LNCaP clone FGC (cell line): Measurements from ENCODE around the gene ACSF2.

Experiments
- DNase-seq: peaks from one replicate; pipeline ENCODE4 v3.0.0-alpha.2; 2011; ENCODE audit warnings: low read depth
- H3K4me3 ChIP-seq: 2 replicates; pipeline ENCODE4 v1.5.1; 2011; ENCODE audit warnings: mild to moderate bottlenecking, low read depth, low read length, control low read depth
- CTCF ChIP-seq: IDR thresholded peaks from 2 replicates; pipeline ENCODE4 v1.5.1; 2012; ENCODE audit warnings: mild to moderate bottlenecking; ENCODE audit not compliant: control insufficient read depth, insufficient read depth; ENCODE audit errors: extremely low read depth

The ACSF2 gene

GRCh38 chr17:50432125-50432762 is 6.2 kb downstream of the ACSF2 start:
- no peak overlapping the region for H3K4me3 ChIP-seq
- TF ChIP-seq CTCF, result no peak
- no peak for DNase-seq

DNA sequence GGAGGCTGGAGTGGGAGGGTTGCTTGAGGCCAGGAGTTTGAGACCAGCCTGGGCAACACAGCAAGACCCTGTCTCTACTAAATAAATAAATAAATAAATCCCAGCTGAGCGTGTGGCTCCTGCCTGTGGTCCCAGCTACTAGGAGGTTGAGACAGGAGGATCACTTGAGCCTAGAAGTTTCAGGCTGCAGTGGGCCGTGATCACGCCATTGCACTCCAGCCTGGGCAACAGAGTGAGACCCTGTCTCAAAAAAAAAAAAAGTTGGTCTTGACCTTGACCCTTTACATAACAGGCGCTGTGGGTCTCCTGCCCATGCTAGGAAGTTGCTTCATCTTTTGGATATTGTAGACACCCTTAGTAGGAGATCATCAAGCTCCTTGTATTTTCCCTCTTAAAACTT is 11.4 kb downstream of the ACSF2 start:
- DNase-seq, result no peak
- H3K4me3 ChIP-seq, result no peak overlapping the region
- no peak for TF ChIP-seq CTCF

DNA sequence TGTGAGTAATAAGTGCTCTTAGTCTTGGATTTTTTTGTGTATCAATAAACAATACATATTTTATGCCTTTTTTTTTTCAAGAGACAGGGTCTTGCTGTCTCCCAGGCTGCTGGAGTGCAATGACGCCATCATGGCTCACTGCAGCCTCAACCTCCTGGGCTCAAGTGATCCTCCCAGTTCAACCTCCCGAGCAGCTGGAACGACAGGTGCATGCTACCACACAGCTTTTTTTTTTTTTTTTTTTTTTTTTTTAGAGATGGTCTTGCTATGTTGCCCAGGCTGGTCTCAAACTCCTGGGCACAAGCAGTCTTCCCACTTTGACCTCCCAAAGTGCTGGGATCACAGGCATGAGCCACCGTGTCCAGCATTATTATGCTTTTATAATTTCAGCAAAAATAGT is 13.0 kb downstream of the ACSF2 start:
- DNase-seq, result no peak
- TF ChIP-seq CTCF, result no peak
- no peak overlapping the region for H3K4me3 ChIP-seq

DNA sequence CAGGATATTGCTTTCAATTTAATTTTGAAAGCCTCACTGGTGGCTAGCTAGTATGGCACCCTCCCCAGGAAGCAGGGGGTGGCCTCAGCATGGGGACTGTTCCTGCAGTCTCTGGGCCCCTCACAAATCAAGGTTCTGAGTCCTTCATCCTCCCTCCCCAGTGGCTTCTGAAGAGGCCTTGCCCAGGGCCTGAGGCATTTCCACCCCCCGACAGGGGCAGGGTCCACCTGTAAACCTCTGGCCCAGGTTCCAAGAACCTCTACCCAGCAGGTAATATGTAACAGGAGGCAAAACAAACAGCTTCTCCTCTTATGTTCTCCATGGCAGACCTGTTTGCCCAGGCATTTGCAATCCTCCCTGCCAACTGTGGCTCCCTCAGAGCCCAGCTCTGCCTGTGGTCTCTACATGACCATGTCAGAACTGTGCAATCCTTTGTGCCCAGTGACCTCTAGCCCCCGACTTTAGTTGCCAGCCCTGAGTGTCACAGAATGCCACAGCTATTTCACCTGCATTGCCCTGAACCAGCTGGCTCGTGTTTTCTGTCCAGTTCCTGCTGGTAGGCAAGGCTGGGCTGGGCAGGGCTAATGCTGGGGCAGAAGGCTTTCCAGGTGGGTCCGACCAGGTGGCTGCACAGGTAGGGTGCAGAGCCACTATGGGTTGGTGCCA is 14.3 kb downstream of the ACSF2 start:
- TF ChIP-seq CTCF, result no peak
- no peak overlapping the region for H3K4me3 ChIP-seq
- DNase-seq, result no peak

DNA sequence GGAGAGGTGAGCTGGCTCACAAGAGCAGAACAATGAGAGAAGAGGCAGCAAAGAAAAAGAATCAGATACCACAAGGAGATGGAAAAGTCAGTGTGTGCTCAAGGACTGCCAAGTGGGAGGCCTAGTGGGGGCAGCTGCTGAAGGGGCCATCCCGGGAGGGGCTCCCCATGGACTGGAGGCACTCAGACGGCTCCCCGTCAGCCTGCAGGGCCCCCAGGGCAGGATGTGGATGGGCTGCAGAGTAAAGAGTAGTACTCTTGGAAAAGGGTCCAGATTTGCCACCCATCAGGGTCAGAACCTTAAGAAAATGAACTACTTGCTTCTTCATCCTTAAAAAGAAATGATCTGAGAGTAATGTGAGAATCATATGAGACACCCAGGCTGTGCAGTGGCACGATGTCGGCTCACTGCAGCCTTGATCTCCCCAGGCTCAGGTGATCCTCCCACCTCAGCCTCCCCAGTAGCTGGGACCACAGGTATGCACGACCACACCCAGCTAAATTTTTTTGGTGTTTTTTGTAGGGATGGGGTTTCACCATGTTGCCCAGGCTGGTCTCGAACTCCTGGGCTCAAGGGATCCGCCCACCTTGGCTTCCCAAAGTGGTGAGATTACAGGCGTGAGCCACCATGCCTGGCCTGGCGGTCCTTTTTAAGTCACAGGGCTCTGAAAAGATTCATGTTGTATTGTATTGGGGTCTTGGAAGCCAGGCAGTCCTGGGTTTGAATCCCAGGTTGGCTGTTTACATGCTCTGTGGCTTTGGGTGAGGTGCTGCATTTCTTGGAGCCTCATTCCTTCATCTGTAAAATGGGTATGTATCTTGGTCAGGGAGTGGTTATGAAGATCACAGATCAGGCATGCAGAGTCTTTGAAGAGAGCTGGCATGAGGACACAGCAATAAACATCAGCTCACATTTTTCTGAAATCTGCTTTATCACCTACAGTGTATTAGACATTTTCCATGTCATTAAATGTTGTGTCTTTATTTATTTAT is 15.1 kb downstream of the ACSF2 start:
- no peak overlapping the region for H3K4me3 ChIP-seq
- DNase-seq, result no peak
- no peak for TF ChIP-seq CTCF

- no peak for TF ChIP-seq CTCF
- no peak for DNase-seq
- no peak overlapping the region for H3K4me3 ChIP-seq
Observed at GRCh38 chr17:50443505-50443974, 17.5 kb downstream of the ACSF2 start.
